GM21723 (cell line): ENCODE measurements around the gene TMEFF1.
A peak's percentile ranks its signal among the peaks of the same experiment; 100 is the strongest.

Experiments
- ATAC-seq: cut with Tn5 transposase; IDR thresholded peaks from one replicate; pipeline ENCODE4 v1.9.1; 2021; ENCODE audit warnings: mild to moderate bottlenecking, moderate library complexity; ENCODE audit not compliant: unreplicated experiment

Gene TMEFF1

DNA sequence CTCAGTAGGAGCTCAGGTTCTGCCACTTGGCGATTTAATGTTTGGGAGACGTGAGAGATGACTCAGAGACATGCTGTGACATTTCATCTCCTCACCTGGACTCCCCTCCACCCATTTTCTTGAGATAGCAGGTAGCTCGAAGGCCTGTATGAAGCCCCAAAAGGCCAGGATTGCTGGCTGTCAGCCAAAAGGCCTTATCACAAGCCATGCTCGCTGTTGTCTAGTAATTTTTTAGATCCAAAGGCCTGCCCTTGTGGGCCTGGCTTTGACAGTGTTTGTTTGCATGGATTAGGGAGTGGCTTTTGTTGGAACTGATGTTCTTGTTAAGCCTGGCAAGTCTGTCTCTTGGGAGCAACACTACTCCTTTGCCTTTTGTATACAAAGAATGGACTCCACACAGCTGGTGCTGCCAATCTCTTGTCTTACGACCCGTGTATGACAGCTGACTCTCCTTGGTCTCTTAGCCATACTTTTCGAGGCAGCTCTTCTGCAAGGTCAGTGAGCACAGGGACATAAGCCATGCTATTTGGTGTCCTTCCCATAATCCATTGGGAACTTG, 127.7 kb downstream of the TMEFF1 start:
- no peak for ATAC-seq

GRCh38 chr9:100601216-100601615, 128.3 kb downstream of the TMEFF1 start:
- ATAC-seq, result peak; percentile 68

DNA sequence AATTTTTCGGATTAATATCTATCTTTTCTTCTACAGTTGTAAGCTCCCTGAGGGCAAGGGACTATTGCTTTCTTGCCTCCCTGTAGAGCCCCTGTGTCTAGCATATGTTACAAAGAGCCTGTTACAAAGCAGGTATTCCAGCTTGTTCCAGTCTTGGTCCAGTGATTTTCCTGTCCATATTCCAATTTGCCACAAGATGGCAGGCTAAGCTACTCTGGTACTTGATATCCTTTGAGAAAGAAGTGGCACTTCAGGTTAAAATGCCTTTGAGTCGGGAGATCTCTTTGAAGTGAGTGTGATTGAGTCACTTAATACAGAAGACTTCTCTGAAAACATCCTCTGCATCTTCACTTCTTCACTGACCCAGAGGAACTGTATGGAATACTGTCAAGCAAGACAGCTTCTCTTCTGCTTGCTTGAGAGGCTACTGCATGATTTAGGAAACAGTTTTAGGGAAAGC, 129.4 kb downstream of the TMEFF1 start:
- ATAC-seq, result no peak

DNA sequence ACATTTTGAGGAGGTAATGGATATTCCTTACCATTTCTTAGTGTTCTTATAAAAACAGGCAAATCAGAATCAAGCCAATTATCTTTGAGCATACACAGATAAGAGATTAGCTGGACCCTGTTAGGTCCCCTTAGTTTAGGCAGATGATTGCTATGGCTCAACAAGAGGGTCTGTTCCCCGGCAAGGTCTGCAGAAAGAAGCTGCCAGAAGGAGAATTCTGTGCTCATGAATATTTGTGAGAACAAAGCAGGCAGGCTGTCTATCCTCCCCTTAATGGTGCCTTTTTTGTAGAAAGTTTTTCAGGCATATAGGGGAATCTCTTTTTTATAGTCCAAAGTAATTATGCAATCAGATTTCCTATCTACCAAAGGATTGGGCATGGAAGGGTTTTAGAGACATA, 132.5 kb downstream of the TMEFF1 start:
- no peak for ATAC-seq

DNA sequence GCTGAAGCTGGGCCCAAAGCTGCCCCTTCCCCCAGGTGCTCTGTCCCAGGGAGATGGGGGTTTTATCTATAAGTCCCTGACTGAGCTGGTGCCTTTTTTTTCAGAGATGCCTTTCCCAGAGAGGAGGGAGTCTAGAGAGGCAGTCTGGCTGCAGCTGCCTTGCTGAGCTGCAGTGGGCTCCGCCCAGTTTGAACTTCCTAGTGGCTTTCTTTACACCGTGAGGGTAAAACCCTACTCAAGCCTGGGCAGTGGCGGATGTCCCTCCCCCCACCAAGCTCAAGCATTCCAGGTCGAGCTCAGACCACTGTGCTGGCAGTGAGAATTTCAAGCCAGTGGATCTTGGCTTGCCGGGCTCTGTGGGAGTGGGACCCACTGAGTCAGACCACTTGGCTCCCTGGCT, 146.2 kb downstream of the TMEFF1 start:
- ATAC-seq, result no peak

GRCh38 chr9:100619665-100620064, 146.7 kb downstream of the TMEFF1 start:
- no peak for ATAC-seq

DNA sequence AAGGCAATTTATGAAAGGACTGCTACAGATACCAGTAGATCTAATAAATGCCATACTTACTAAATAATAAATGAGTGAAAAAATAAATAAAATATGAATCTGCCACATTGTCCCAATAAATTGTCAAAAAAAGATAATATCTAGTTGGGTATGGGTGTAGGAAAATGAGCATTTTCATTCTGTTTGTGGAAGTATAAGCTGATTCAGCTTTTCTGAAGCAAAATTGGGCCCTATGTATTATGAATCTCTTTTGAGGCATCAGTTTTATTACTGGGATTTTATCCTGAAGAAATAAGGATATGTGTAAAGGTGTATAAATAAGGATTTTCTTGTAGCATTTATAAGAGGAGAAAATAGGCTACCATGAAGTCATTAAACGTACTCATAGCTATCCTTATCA, 151.0 kb downstream of the TMEFF1 start:
- no peak for ATAC-seq

- ATAC-seq, result no peak
Measured at GRCh38 chr9:100626949-100627348, 154.0 kb downstream of the TMEFF1 start.
